Mucosa of rectum (tissue), 2 donors: ENCODE results near the gene TMEM184A.

Experiments used
- H3K27ac ChIP-seq, 2 donors: one replicate each; pipeline ENCODE4 v1.7.0; 2013; ENCODE audit warnings: inconsistent platforms in 2 of 2, low read depth in 2 of 2, low read length in 2 of 2
- H3K27me3 ChIP-seq, 2 donors: one replicate each; pipeline ENCODE4 v1.7.0; 2013; ENCODE audit warnings: low read length in 2 of 2; ENCODE audit not compliant: control insufficient read depth in 2 of 2, insufficient read depth in 2 of 2
- H3K36me3 ChIP-seq, 2 donors: one replicate each; pipeline ENCODE4 v1.7.0; 2013; ENCODE audit warnings: low read length in 2 of 2; ENCODE audit not compliant: control insufficient read depth in 2 of 2, insufficient read depth in 2 of 2
- H3K4me1 ChIP-seq, 2 donors: one replicate each; pipeline ENCODE4 v1.7.0; 2013; ENCODE audit warnings: low read length in 2 of 2, mild to moderate bottlenecking in 1 of 2; ENCODE audit not compliant: control insufficient read depth in 2 of 2, insufficient read depth in 2 of 2
- H3K4me3 ChIP-seq, 2 donors: one replicate each; pipeline ENCODE4 v1.7.0; 2013; ENCODE audit warnings: low read length in 2 of 2
- H3K9ac ChIP-seq, 2 donors: one replicate each; pipeline ENCODE4 v1.7.0; 2013; ENCODE audit warnings: low read length in 2 of 2, low read depth in 1 of 2, mild to moderate bottlenecking in 1 of 2
- H3K9me3 ChIP-seq, 2 donors: one replicate each; pipeline ENCODE4 v1.7.0; 2013; ENCODE audit warnings: low read length in 2 of 2; ENCODE audit not compliant: control insufficient read depth in 2 of 2
- donor health status: healthy.
- donor health status: Normal muscosa, but diverticular disease.

Gene TMEM184A

DNA sequence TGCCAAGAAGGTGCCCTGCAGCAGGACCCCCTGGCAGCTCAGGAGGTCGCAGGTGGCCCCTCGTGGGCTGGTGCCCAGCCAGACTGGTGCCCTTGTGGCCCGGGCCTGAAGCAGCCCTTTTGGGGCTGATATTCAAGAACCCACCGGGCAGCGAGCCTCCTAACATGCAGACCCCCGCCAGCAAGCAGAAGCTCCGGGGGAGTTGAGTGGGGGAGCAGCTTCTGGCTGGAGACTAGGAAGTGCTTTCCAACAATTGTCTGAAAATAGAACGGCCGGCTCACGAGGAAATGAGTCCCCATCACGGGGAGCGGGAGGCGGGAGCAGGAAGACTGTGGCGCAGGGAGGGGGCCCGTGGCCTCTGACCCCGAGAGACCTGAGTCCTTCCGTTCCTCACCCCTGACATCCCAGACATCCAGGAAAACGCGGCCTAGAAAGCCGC is 42.3 kb downstream of the TMEM184A start:
- peaks cover 0 to 3% of the 10 kb centered on the region in 2 donors for H3K27me3 ChIP-seq
- H3K9me3 ChIP-seq = no peaks in the 10 kb centered on the region
- H3K36me3 ChIP-seq = no peaks in the 10 kb centered on the region
- peaks cover 2 to 6% of the 10 kb centered on the region in 2 donors for H3K4me1 ChIP-seq
- peak overlapping the region; percentile 38 to 62 for H3K27ac ChIP-seq
- no peak overlapping the region for H3K9ac ChIP-seq
- H3K4me3 ChIP-seq = no peak overlapping the region

DNA sequence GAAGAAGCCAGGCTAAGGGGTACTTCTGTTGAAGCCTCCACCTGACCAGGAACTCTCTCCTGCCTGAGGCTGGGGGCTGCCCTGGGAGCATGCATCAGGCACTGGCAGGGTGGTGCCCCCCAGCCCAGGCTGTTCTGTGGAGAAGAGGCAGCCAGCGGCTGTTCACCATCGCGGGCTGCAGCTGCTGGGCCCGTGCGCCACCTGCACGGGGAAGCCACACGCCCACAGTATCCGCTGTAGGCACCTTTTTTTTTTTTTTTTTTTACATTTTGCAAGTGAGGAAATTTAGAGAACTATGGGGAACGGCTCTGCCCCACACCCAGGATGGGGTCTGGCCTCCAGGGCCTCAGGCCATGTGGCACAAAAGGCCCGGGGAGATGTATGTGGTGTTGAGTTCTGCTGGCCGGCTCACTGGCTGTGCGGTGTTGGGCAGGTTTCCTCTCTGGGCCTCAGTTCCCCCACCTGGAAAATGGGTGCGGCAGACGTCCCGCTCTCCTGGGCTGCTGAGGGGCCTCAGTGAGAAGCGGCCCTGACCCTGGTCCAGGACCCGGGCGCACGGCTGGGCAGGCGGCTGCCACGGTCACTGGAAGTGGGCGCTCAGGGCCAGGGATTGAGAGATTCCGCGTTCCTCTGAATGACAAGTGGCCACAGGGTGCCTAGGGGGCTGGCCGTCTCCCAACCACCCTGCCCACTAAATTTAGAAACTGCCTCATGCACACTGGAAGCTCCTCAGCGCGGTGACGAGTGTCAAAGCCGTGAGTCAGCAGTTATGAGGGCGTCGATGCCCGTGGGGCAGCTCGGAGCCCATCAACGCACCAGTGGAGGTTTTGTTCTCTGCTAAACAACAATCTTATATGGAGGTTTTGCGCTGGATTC is 43.0 kb downstream of the TMEM184A start:
- H3K27ac ChIP-seq = peak overlapping the region; percentile 38 to 62
- H3K27me3 ChIP-seq = peaks cover 0 to under 1% of the 10 kb centered on the region in 2 donors
- no peaks in the 10 kb centered on the region for H3K36me3 ChIP-seq
- H3K4me3 ChIP-seq = no peak overlapping the region
- peaks cover 2 to 6% of the 10 kb centered on the region in 2 donors for H3K4me1 ChIP-seq
- no peak overlapping the region for H3K9ac ChIP-seq
- no peaks in the 10 kb centered on the region for H3K9me3 ChIP-seq

DNA sequence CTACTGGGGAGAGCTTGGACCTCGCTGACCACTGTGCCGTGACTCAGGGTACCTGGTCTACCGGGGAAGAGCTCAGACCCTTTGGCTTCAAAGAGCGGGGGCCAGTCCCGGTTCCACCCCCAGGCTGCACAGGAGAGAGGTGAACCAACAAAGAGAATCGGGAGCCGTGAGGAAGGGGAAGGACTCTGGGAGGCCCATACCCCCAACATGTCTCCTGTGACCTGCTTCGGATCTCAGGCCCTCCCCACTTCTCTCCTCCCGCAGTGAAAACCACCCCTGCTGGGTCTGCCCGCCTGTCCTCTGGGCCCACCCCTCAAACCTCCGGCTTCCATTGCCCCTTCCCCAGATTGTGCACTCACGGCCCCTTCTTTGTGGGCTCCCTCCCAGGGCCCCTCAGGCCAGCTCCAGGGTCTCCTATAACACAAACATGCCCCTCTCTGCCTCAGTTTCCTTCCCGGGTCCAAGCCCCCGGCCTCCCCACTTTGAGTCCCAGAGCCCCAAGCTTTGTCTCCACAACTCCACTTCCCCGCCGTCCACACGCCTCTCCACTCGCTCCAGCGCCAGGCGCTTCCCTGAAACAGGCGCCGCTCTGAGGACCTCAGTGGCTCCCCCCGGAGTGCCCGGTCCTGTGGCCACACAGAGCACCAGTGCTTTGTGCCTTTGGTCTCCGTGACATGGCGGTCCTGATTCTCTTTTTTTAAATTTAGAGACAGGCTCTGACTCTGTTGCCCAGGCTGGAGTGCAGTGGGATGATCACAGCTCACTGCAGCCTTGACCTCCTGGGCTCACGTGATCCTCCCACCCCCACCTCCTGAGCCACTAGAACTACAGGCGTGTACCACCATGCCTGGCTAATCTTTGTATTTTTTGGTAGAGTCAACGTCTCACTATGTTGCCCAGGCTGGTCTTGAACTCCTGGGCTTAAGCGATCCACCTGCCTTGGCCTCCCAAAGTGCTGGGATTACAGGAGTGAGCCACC is 44.3 kb downstream of the TMEM184A start:
- no peak overlapping the region for H3K4me3 ChIP-seq
- H3K9ac ChIP-seq = no peak overlapping the region
- no peaks in the 10 kb centered on the region for H3K27me3 ChIP-seq
- peaks cover 2 to 9% of the 10 kb centered on the region in 2 donors for H3K4me1 ChIP-seq
- H3K9me3 ChIP-seq = no peaks in the 10 kb centered on the region
- H3K36me3 ChIP-seq = no peaks in the 10 kb centered on the region
- H3K27ac ChIP-seq = no peak overlapping the region

DNA sequence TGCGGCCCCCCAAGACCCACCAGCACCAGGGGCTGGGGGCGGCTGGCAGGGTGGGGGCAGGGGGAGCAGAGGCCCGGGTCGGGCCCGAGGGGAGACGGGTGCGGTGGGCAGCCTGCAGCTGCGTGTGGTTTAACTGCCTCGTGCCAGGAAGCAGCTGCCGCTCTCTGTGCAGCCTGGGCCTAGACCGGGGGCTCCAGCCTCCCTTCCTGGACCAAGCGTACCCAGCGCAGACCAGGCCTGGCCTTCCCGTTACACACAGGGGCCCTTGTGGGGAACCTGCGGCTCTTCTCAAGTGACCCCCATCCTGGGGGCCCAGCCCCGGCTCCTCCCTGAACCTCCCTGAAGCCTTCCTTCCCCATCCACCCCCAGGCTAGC is 45.2 kb downstream of the TMEM184A start:
- no peaks in the 10 kb centered on the region for H3K27me3 ChIP-seq
- no peak overlapping the region for H3K27ac ChIP-seq
- H3K36me3 ChIP-seq = no peaks in the 10 kb centered on the region
- no peaks in the 10 kb centered on the region for H3K9me3 ChIP-seq
- peaks cover 3 to 13% of the 10 kb centered on the region in 2 donors for H3K4me1 ChIP-seq
- no peak overlapping the region for H3K9ac ChIP-seq
- H3K4me3 ChIP-seq = no peak overlapping the region

DNA sequence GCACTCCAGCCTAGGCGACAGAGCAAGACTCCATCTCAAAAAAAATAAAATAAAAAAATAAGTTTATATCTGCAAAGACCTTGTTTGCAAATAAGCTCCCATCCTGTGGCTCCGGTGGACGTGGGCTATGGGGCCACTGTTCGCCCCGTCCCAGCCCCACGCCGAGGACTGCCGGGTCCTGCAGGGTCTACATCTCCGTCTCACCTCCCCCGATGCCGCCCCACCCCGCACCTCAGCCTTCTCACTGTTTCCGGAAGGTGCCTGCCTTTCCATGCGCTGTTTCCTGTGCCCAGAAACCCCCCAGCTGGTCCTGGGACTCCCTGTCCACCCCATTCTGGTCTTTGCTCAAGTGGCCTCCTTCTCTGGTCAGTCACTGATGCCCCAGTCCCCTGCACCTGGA is 46.8 kb downstream of the TMEM184A start:
- Histone ChIP-seq H3K27me3 (no peaks in the 10 kb centered on the region), H3K9me3 (no peaks in the 10 kb centered on the region), H3K27ac (no peak overlapping the region), H3K36me3 (no peaks in the 10 kb centered on the region), H3K9ac (no peak overlapping the region), H3K4me1 (peaks cover 5 to 13% of the 10 kb centered on the region in 2 donors), H3K4me3 (no peak overlapping the region)

DNA sequence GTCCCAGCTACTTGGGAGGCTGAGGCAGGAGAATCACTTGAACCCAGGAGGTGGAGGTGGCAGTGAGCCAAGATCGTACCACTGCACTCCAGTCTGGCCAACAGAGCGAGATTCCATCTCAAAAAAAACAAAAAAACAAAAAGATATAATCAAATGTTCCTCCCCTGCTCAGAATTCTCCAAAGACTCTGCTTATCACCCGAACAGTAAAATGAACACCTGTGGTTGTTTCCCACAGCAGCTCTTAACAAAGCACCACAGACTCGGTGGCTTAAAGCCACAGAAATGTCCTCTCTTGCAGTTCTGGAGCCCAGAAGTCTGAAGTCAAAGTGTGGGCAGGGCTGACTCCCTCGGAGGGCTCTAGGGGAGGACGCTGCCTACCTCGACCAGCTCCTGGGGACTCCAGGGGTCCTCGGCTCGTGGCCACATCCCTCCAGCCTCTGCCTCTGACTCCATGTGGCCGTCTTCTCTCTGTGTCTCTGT is 47.7 kb downstream of the TMEM184A start:
- Histone ChIP-seq H3K27me3 (no peaks in the 10 kb centered on the region), H3K27ac (no peak overlapping the region), H3K4me1 (peaks cover 9 to 14% of the 10 kb centered on the region in 2 donors), H3K9me3 (no peaks in the 10 kb centered on the region), H3K4me3 (no peak overlapping the region), H3K9ac (no peak overlapping the region), H3K36me3 (no peaks in the 10 kb centered on the region)

DNA sequence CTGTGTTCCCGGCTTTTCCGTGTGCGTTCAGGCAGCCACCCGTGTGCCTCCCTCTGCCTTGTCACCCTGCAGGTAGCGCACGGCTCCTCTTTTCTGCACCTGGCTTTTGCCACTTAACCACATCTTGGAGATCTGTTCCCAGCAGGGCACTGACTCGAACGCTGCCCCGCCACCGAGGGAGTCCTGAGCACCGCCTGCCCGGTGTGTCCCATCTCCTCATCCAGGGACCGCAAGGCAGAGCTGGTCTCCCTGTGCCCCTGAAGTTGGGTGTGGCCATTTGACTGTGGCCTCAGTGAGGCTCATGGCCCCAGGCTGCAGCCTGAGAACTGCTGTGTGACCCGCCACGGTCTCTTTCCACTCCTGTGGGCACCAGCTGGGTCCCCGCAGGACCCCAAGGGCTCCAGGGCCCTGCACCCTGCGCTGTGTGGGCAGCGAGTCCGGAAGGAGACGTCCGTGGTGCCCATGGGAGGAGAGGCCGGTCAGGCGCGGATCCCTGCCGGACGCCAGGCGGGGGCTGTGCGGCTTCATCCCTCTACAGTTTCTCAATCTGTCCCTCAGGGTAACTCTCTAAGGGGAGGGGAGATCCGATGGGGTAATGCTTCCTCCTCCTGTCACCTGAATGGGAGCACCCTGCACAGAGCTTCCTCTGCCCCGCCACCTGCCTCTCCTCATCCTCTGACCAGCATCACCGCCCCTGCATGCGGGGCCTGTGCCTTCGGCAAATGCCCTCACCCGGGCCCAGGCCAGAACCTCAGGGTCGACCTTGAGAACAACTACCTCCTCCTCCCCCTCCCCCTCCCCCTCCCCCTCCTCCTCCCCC is 50.1 kb downstream of the TMEM184A start:
- Histone ChIP-seq H3K27me3 (no peaks in the 10 kb centered on the region), H3K4me3 (no peak overlapping the region), H3K9ac (no peak overlapping the region), H3K9me3 (no peaks in the 10 kb centered on the region), H3K36me3 (peaks cover 4 to 14% of the 10 kb centered on the region in 2 donors), H3K4me1 (peaks cover 11 to 16% of the 10 kb centered on the region in 2 donors), H3K27ac (peak overlapping the region in 1 of 2 donors; percentile 32)

DNA sequence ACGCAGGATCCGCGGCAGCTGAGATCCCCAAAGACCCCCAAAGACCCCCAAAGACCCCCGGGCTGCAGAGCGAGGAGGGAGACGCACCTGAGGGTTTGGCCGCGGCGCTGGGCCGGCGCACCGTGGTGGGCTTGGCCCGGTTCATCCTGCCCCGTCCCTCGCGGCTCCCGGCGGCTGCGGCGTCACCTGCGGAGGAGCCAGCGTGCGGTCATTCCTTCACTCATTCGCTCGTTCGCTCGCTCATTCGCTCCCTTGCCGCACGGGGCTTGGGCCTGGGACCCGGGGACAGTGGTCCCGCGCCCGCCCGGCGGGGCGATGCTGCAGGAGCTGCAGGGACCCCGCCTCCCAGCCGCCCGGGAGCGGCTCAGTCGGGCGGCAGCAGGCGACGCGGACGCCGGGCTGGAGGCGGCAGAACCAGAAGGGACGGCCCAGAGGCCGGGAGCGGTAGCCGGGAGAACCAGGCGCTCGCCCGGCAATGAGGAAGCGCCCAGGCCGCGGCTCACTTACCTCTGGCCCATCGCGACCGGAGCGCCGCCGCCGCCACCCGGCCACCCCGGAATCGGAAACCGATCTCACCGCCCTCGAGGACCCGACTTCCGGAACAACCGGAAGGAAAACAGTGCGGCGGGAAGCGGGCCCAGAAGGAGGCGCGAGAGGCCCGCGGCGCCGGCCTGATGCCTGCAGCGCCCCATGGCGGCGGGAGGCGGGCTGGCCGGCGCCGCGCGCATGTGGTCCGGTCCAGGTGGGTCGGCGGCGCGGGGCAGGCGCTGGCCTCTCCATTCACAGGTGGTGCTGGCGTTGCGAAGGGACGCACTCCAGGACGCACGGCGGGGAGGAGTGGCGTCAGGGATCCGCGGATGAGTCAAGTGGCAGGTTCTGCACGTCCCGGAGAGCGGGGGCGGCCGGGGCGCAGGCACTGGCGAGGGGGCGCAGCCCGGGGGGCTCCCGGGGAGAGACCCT is 51.9 kb downstream of the TMEM184A start, which contains the start of gene INTS1:
Gene INTS1, minus strand, starts transcription at position 574 of the 960 bp plus-strand sequence. Its CDS starts 429 bp downstream, at position 145.
- Histone ChIP-seq H3K4me1 (peaks cover 11 to 16% of the 10 kb centered on the region in 2 donors), H3K36me3 (peaks cover 12 to 26% of the 10 kb centered on the region in 2 donors), H3K9me3 (no peaks in the 10 kb centered on the region), H3K27ac (peak within 1 kb of the TSS; percentile 48 to 55), H3K27me3 (no peaks in the 10 kb centered on the region), H3K9ac (peak within 1 kb of the TSS; percentile 65 to 79), H3K4me3 (peak within 1 kb of the TSS; percentile 89 to 91)
